SJCRH30 (cell line): ENCODE data around the gene MGP. TPM values are rescaled to one million over a fixed set of nuclear protein-coding genes. Genes with fewer than 3 reads are reported as not detected.

ENCODE experiments used
- DNase-seq, 2 experiments: peaks; one replicate each; pipeline ENCODE4 v3.0.0-alpha.2; 2015 to 2020
- H3K27ac ChIP-seq: fragments of 250-450 bp; sonication (Bioruptor Pico); 2 replicates; pipeline ENCODE4 v1.5.1; 2020; ENCODE audit warnings: mild to moderate bottlenecking, moderate library complexity
- H3K27me3 ChIP-seq: fragments of 250-450 bp; sonication (Bioruptor Pico); 2 replicates; pipeline ENCODE4 v1.5.1; 2020; ENCODE audit warnings: mild to moderate bottlenecking, moderate library complexity
- H3K36me3 ChIP-seq: fragments of 250-450 bp; sonication (Bioruptor Pico); 2 replicates; pipeline ENCODE4 v1.5.1; 2020; ENCODE audit warnings: mild to moderate bottlenecking, moderate library complexity
- H3K4me1 ChIP-seq: fragments of 250-450 bp; sonication (Bioruptor Pico); 2 replicates; pipeline ENCODE4 v1.5.1; 2020; ENCODE audit warnings: mild to moderate bottlenecking, moderate library complexity
- H3K4me3 ChIP-seq: fragments of 250-450 bp; sonication (Bioruptor Pico); 2 replicates; pipeline ENCODE4 v1.5.1; 2020; ENCODE audit warnings: mild to moderate bottlenecking, moderate library complexity
- H3K9me3 ChIP-seq: fragments of 250-450 bp; sonication (Bioruptor Pico); replicated peaks from 2 replicates; pipeline ENCODE4 v1.5.1; 2020; ENCODE audit warnings: mild to moderate bottlenecking, moderate library complexity
- total RNA-seq: library from RNA; depleted of rRNA; stranded (reverse); fragments of >200 nt; shearing (Covaris generic); gene quantifications from 2 replicates; pipeline ENCODE4 v1.2.3, GENCODE V29; 2014; rRNA removed

MGP gene
- 2.8 and 3.2 TPM in 2 replicates for total RNA-seq

GRCh38 chr12:14885718-14886221 is at the start of gene MGP:
MGP (minus strand) TSS chr12:14885854; CDS start chr12:14885791, 63 bp downstream.
- Histone ChIP-seq H3K36me3 (no peaks in the 10 kb centered on the region), H3K27ac (peak within 1 kb of the TSS; percentile 70), H3K9me3 (no peaks in the 10 kb centered on the region), H3K4me3 (peak within 1 kb of the TSS; percentile 12; the same call in 1 of the 2 replicates), H3K27me3 (no peaks in the 10 kb centered on the region), H3K4me1 (peaks cover 33% of the 10 kb centered on the region)
- peak in 1 of 2 experiments; percentile 34 for DNase-seq

DNA sequence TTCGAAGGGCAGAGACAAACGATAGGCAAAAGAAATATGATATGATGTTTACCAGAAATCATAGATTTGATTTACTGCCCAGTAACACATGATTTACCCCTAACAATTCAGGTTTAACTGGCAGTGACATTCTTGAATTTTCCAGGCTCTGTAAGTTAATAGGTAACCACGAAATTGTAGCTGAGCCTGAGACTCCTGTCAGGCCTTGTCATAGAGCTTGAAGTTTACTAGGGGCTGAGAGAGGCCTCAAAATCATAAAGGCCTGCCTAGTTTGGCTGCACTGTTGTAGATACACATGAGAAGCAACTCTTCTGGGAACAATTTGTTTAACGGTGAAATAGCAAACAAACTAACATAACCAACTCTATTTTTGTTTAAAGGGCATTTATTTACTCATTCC is 49.4 kb upstream of the MGP start:
- Histone ChIP-seq H3K27ac (no peak overlapping the region), H3K4me1 (no peaks in the 10 kb centered on the region), H3K4me3 (no peak overlapping the region), H3K36me3 (no peaks in the 10 kb centered on the region), H3K27me3 (no peaks in the 10 kb centered on the region; the same call in 1 of the 2 replicates), H3K9me3 (no peaks in the 10 kb centered on the region)
- DNase-seq, result no peak

- no peaks in the 10 kb centered on the region for H3K4me1 ChIP-seq
- H3K27me3 ChIP-seq, result no peaks in the 10 kb centered on the region; the same call in 1 of the 2 replicates
- no peaks in the 10 kb centered on the region for H3K9me3 ChIP-seq
- no peak overlapping the region for H3K27ac ChIP-seq
- no peaks in the 10 kb centered on the region for H3K36me3 ChIP-seq
- H3K4me3 ChIP-seq, result no peak overlapping the region
- DNase-seq, result no peak
These were observed 48.9 kb upstream of the MGP start for GRCh38 chr12:14934511-14934910.

GRCh38 chr12:14931791-14932560 is 46.3 kb upstream of the MGP start:
- H3K36me3 ChIP-seq, result no peaks in the 10 kb centered on the region
- 0 out of 2 replicates have a peak, but pooled peaks cover 3% of the 10 kb centered on the region for H3K4me1 ChIP-seq
- no peaks in the 10 kb centered on the region; the same call in 1 of the 2 replicates for H3K27me3 ChIP-seq
- H3K9me3 ChIP-seq, result no peaks in the 10 kb centered on the region
- no peak overlapping the region for H3K4me3 ChIP-seq
- H3K27ac ChIP-seq, result no peak overlapping the region
- no peak for DNase-seq

DNA sequence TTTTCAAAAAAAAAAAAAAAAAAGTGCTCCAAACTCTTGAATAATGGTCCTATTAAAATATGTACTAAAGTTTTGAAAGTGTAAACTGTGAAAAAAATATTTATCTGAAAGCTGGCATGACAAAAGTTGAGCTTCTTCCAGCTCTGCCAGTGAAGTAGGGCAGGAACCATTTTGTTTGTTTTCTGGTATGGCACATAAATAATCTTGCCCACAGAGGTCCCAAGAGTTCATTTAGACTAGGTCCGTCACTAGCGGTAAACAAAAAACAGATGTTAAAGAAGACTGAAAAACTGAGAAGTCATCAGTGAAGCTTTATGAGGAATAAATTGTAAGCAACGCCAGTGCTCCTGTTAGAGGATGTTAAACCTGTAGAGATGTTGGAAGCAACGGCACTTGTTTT is 45.7 kb upstream of the MGP start:
- H3K27ac ChIP-seq, result no peak overlapping the region
- no peaks in the 10 kb centered on the region for H3K36me3 ChIP-seq
- H3K27me3 ChIP-seq, result no peaks in the 10 kb centered on the region; the same call in 1 of the 2 replicates
- DNase-seq, result no peak
- 0 out of 2 replicates have a peak, but pooled peaks cover 3% of the 10 kb centered on the region for H3K4me1 ChIP-seq
- no peak overlapping the region for H3K4me3 ChIP-seq
- no peaks in the 10 kb centered on the region for H3K9me3 ChIP-seq

DNA sequence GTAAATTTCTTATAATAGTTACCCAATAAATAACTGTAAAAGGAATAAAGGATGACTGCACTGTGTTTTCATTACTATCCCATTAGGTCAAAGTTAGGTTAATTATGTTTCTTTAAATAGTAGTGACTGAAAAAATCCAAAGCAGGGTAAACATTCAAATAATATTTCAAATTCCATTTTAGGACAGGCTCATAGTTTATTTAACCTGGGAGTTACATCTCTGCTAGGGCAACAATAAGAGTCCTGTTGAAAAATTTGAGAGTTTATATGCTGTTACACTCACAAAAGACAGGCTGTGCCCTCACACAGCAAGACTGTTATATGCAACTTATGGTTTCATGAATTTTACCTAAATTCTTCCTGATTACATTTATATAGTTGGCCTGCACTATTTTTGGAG is 44.6 kb upstream of the MGP start:
- 0 out of 2 replicates have a peak, but pooled peaks cover 3% of the 10 kb centered on the region for H3K4me1 ChIP-seq
- no peaks in the 10 kb centered on the region for H3K36me3 ChIP-seq
- no peak overlapping the region for H3K27ac ChIP-seq
- no peak for DNase-seq
- H3K9me3 ChIP-seq, result no peaks in the 10 kb centered on the region
- no peak overlapping the region for H3K4me3 ChIP-seq
- H3K27me3 ChIP-seq, result no peaks in the 10 kb centered on the region; the same call in 1 of the 2 replicates

GRCh38 chr12:14928931-14929330 is 43.3 kb upstream of the MGP start:
- no peak overlapping the region for H3K27ac ChIP-seq
- H3K4me3 ChIP-seq, result no peak overlapping the region
- DNase-seq, result no peak

DNA sequence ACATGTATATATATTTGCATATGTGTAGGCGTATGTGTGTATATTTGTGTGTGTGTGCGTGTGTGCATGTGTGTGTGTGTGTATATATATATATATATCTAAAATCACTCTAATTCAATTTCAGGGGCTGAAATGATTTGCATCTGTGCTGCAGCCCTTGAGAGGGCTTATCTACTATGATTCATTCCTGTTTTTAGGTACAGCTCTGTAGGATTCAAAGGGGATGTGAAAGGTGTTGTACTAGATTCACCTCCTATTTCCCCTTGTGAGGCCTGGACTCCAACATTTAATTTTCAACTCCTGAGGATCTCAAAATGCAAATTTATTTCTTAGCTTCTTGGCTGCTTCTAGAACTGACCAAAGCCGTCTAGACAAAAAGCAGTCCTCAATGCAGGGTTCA is 41.6 kb upstream of the MGP start:
- Histone ChIP-seq H3K36me3 (no peaks in the 10 kb centered on the region), H3K9me3 (no peaks in the 10 kb centered on the region), H3K27me3 (no peaks in the 10 kb centered on the region), H3K4me1 (0 out of 2 replicates have a peak, but pooled peaks cover 3% of the 10 kb centered on the region), H3K27ac (no peak overlapping the region), H3K4me3 (no peak overlapping the region)
- DNase-seq, result no peak

More at GRCh38 chr12:14928931-14929330, 43.3 kb upstream of the MGP start:
- H3K36me3 ChIP-seq, result no peaks in the 10 kb centered on the region
- no peaks in the 10 kb centered on the region for H3K9me3 ChIP-seq
- 0 out of 2 replicates have a peak, but pooled peaks cover 3% of the 10 kb centered on the region for H3K4me1 ChIP-seq
- H3K27me3 ChIP-seq, result no peaks in the 10 kb centered on the region; the same call in 1 of the 2 replicates

GRCh38 chr12:14924541-14924940 is 38.9 kb upstream of the MGP start:
- Histone ChIP-seq H3K36me3 (no peaks in the 10 kb centered on the region), H3K27me3 (no peaks in the 10 kb centered on the region), H3K9me3 (no peaks in the 10 kb centered on the region), H3K4me3 (no peak overlapping the region), H3K4me1 (0 out of 2 replicates have a peak, but pooled peaks cover 3% of the 10 kb centered on the region), H3K27ac (no peak overlapping the region)
- no peak for DNase-seq

GRCh38 chr12:14923944-14924343 is 38.3 kb upstream of the MGP start:
- Histone ChIP-seq H3K4me3 (no peak overlapping the region), H3K4me1 (no peaks in the 10 kb centered on the region), H3K36me3 (no peaks in the 10 kb centered on the region), H3K9me3 (no peaks in the 10 kb centered on the region), H3K27ac (no peak overlapping the region), H3K27me3 (no peaks in the 10 kb centered on the region)
- no peak for DNase-seq

GRCh38 chr12:14921218-14921617 is 35.6 kb upstream of the MGP start:
- H3K27ac ChIP-seq, result no peak overlapping the region
- no peak overlapping the region for H3K4me3 ChIP-seq
- H3K4me1 ChIP-seq, result no peaks in the 10 kb centered on the region
- no peaks in the 10 kb centered on the region for H3K27me3 ChIP-seq
- H3K9me3 ChIP-seq, result no peaks in the 10 kb centered on the region
- DNase-seq, result no peak
- H3K36me3 ChIP-seq, result no peaks in the 10 kb centered on the region

DNA sequence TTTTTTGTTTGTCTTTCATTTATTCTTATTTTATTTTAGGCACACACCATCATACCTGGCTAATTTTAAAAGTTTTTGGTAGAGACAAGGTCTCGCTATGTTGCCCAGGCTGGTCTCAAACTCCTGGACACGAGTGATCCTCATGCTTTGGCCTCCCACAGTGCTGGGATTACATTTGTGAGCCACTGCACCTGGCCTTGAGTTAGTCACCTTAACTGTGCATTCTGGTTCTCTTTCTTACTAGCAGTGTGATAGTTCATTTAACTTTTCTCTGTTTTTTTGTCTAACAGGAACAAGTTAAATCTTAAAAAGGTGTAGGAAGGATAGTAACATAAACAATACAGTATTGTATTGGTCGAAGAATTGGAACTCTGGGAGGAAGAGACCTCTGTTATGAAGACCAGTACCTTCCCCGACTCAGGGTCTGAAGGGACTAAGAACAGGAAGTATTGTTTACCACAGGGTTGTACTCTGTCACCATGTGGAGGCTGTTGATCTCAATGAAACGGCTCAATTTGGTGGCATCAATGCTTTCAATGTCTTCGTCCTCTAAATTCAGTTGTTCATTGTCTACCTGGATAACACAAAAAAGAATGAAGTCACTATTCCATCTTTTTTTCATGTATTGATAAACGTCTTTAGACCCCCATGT is 34.9 kb upstream of the MGP start:
- no peaks in the 10 kb centered on the region for H3K36me3 ChIP-seq
- H3K27me3 ChIP-seq, result no peaks in the 10 kb centered on the region
- no peak overlapping the region for H3K4me3 ChIP-seq
- H3K9me3 ChIP-seq, result no peaks in the 10 kb centered on the region
- no peaks in the 10 kb centered on the region; the same call in 1 of the 2 replicates for H3K4me1 ChIP-seq
- no peak overlapping the region for H3K27ac ChIP-seq
- DNase-seq, result no peak

GRCh38 chr12:14919455-14919854 is 33.8 kb upstream of the MGP start:
- no peaks in the 10 kb centered on the region for H3K27me3 ChIP-seq
- H3K36me3 ChIP-seq, result no peaks in the 10 kb centered on the region
- no peak overlapping the region for H3K27ac ChIP-seq
- no peak for DNase-seq
- no peak overlapping the region for H3K4me3 ChIP-seq
- H3K4me1 ChIP-seq, result peaks cover 4% of the 10 kb centered on the region
- H3K9me3 ChIP-seq, result no peaks in the 10 kb centered on the region

DNA sequence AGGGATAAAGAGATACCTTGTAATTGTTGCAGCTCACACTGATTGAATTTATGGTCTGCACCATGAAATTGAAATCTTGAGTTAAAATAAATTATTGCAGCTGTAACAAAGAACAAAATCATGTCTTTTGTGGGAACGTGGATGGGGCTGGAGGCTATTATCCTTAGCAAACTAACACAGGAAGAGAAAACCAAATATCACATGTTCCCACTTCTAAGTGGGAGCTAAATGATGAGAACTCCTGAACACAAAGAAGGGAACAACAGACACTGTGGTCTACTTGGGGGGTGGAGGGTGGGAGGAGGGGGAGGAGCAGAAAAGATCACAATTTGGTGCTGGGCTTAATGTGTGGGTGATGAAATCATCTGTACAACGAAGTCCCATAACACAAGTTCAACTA is 30.1 kb upstream of the MGP start:
- DNase-seq, result peak in 1 of 2 experiments; percentile 35
- H3K9me3 ChIP-seq, result no peaks in the 10 kb centered on the region
- H3K36me3 ChIP-seq, result no peaks in the 10 kb centered on the region
- H3K27ac ChIP-seq, result no peak overlapping the region
- no peak overlapping the region for H3K4me3 ChIP-seq
- H3K4me1 ChIP-seq, result peaks cover 13% of the 10 kb centered on the region
- no peaks in the 10 kb centered on the region for H3K27me3 ChIP-seq

- H3K27me3 ChIP-seq, result no peaks in the 10 kb centered on the region
- DNase-seq, result peak; percentile 80 to 91
These were observed 27.7 kb upstream of the MGP start for GRCh38 chr12:14913381-14913781.

More at GRCh38 chr12:14913381-14913781, 27.7 kb upstream of the MGP start:
- H3K4me3 ChIP-seq, result no peak overlapping the region
- H3K9me3 ChIP-seq, result no peaks in the 10 kb centered on the region
- H3K27ac ChIP-seq, result peak overlapping the region; percentile 21
- H3K4me1 ChIP-seq, result peaks cover 13% of the 10 kb centered on the region
- H3K36me3 ChIP-seq, result no peaks in the 10 kb centered on the region
